Liver (tissue), 9 donors: ENCODE data around the gene LDHB. TPM values are rescaled to one million over a fixed set of nuclear protein-coding genes. Genes with fewer than 3 reads are reported as not detected.

Experiments
- DNase-seq: peaks from one replicate; pipeline ENCODE4 v3.0.0-alpha.2; 2017; ENCODE audit warnings: low spot score
- H3K27ac ChIP-seq, 2 donors: one replicate each; pipeline ENCODE4 v1.7.0; 2013; ENCODE audit warnings: inconsistent platforms in 2 of 2, low read length in 2 of 2, control low read depth in 1 of 2, low read depth in 1 of 2, mild to moderate bottlenecking in 1 of 2
- H3K27me3 ChIP-seq, 4 donors: one replicate each; pipeline versions ENCODE4 v1.6.1 to v1.7.0; 2013; ENCODE audit warnings: low read length in 3 of 4, inconsistent platforms in 1 of 4, mild to moderate bottlenecking in 1 of 4, moderate library complexity in 1 of 4; ENCODE audit not compliant: control insufficient read depth in 4 of 4, insufficient read depth in 4 of 4
- H3K36me3 ChIP-seq, 4 donors: one replicate each; pipeline versions ENCODE4 v1.6.1 to v1.7.0; 2013; ENCODE audit warnings: low read length in 3 of 4, mild to moderate bottlenecking in 3 of 4, low read depth in 1 of 4, moderate library complexity in 1 of 4; ENCODE audit not compliant: control insufficient read depth in 4 of 4, insufficient read depth in 3 of 4
- H3K4me1 ChIP-seq, 4 donors: one replicate each; pipeline versions ENCODE4 v1.6.1 to v1.7.0; 2013; ENCODE audit warnings: low read length in 3 of 4, mild to moderate bottlenecking in 3 of 4, moderate library complexity in 1 of 4; ENCODE audit not compliant: control insufficient read depth in 4 of 4, insufficient read depth in 4 of 4
- H3K4me3 ChIP-seq, 3 donors: one replicate each; pipeline versions ENCODE4 v1.6.1 to v1.7.0; 2013; ENCODE audit warnings: low read length in 3 of 3, control low read depth in 1 of 3, low read depth in 1 of 3, mild to moderate bottlenecking in 1 of 3
- H3K9ac ChIP-seq, 2 donors: one replicate each; pipeline ENCODE4 v1.7.0; 2013; ENCODE audit warnings: low read length in 2 of 2, mild to moderate bottlenecking in 2 of 2, moderate library complexity in 2 of 2, control low read depth in 1 of 2, low read depth in 1 of 2
- H3K9me3 ChIP-seq, 4 donors: one replicate each; pipeline versions ENCODE4 v1.6.1 to v1.7.0; 2013; ENCODE audit warnings: low read length in 3 of 4; ENCODE audit not compliant: control insufficient read depth in 4 of 4
- EGR1 ChIP-seq, 2 donors: IDR thresholded peaks; 2 replicates each; pipeline ENCODE4 v1.6.1; 2016 to 2018; ENCODE audit warnings: antibody characterized with exemption in 2 of 2, low read depth in 2 of 2
- FOXA1 ChIP-seq: IDR thresholded peaks from 2 replicates; pipeline ENCODE4 v1.6.1; 2016; ENCODE audit warnings: antibody characterized with exemption
- GABPA ChIP-seq, 2 donors: IDR thresholded peaks in 1 of 2; conservative IDR thresholded peaks in 1 of 2; 2 replicates each; pipeline ENCODE4 v1.6.1; 2016; ENCODE audit warnings: antibody characterized with exemption in 2 of 2, mild to moderate bottlenecking in 1 of 2, moderate library complexity in 1 of 2
- HNF4A ChIP-seq, 2 donors: conservative IDR thresholded peaks; 2 replicates each; pipeline ENCODE4 v1.6.1; 2016; ENCODE audit warnings: antibody characterized with exemption in 2 of 2, mild to moderate bottlenecking in 2 of 2
- HNF4G ChIP-seq: IDR thresholded peaks from 2 replicates; pipeline ENCODE4 v1.6.1; 2016; ENCODE audit warnings: antibody characterized with exemption
- JUND ChIP-seq, 2 donors: IDR thresholded peaks; 2 replicates each; pipeline ENCODE4 v1.6.1; 2016; ENCODE audit warnings: antibody characterized with exemption in 2 of 2
- NR2F2 ChIP-seq: IDR thresholded peaks from 2 replicates; pipeline ENCODE4 v1.6.1; 2016; ENCODE audit warnings: antibody characterized with exemption
- RAD21 ChIP-seq, 2 donors: IDR thresholded peaks; 2 replicates each; pipeline ENCODE4 v1.6.1; 2016; ENCODE audit warnings: antibody characterized with exemption in 2 of 2, mild to moderate bottlenecking in 2 of 2
- RXRA ChIP-seq, 2 donors: IDR thresholded peaks; 2 replicates each; pipeline ENCODE4 v1.6.1; 2017 to 2018; ENCODE audit warnings: antibody characterized with exemption in 2 of 2, mild to moderate bottlenecking in 1 of 2
- SP1 ChIP-seq: IDR thresholded peaks from 2 replicates; pipeline ENCODE4 v1.6.1; 2018; ENCODE audit warnings: antibody characterized with exemption, mild to moderate bottlenecking
- TAF1 ChIP-seq: conservative IDR thresholded peaks from 2 replicates; pipeline ENCODE4 v1.6.1; 2016; ENCODE audit warnings: antibody characterized with exemption, mild to moderate bottlenecking
- YY1 ChIP-seq: IDR thresholded peaks from 2 replicates; pipeline ENCODE4 v1.6.1; 2016; ENCODE audit warnings: antibody characterized with exemption, mild to moderate bottlenecking
- WGBS: extraction: QIAGEN DNeasy Blood & Tissue Kit; methylation state at CpG from one replicate; pipeline ENCODE4 v1.1.7; 2013; 5-methylcytosine and 5-hydroxymethylcytosine counted together
- polyA plus RNA-seq, 2 donors: library from polyadenylated mRNA; stranded (reverse) in 1 of 2; unstranded in 1 of 2; fragments of 200-250 nt in 1 of 2; fragments of >200 nt in 1 of 2; fragmentation: Nextera tagmentation in 1 of 2; extraction: Ambion mirVana in 1 of 2; gene quantifications; one replicate each; pipeline versions ENCODE4 v1.2.1 to v1.2.3, GENCODE V29; 2013 to 2015
- total RNA-seq, 2 donors: library from RNA; depleted of rRNA; stranded (reverse); fragments of >200 nt; gene quantifications; one replicate each; pipeline ENCODE4 v1.2.3, GENCODE V29; 2014
- TF ChIP-seq, protein P1 (sequence below): IDR thresholded peaks from 2 replicates; pipeline ENCODE4 v1.6.1; 2016; ENCODE audit warnings: antibody characterized with exemption
- TF ChIP-seq, protein P2 (sequence below): IDR thresholded peaks from 2 replicates; pipeline ENCODE4 v1.6.1; 2016; ENCODE audit warnings: antibody characterized with exemption, mild to moderate bottlenecking
- TF ChIP-seq, protein P3 (sequence below): IDR thresholded peaks from 2 replicates; pipeline ENCODE4 v1.6.1; 2016; ENCODE audit warnings: antibody characterized with exemption
- TF ChIP-seq, protein P4 (sequence below): IDR thresholded peaks from 2 replicates; pipeline ENCODE4 v1.6.1; 2016; ENCODE audit warnings: antibody characterized with exemption
- donor health status: healthy.
- donor health status: healthy.
- donor health status: healthy.
- donor health status: healthy.
- donor health status: healthy.

Gene LDHB
- total and polyA plus RNA-seq, 4 donors: 20.9 to 99.7 (median 42.3) TPM

- TF ChIP-seq, protein P1, sequence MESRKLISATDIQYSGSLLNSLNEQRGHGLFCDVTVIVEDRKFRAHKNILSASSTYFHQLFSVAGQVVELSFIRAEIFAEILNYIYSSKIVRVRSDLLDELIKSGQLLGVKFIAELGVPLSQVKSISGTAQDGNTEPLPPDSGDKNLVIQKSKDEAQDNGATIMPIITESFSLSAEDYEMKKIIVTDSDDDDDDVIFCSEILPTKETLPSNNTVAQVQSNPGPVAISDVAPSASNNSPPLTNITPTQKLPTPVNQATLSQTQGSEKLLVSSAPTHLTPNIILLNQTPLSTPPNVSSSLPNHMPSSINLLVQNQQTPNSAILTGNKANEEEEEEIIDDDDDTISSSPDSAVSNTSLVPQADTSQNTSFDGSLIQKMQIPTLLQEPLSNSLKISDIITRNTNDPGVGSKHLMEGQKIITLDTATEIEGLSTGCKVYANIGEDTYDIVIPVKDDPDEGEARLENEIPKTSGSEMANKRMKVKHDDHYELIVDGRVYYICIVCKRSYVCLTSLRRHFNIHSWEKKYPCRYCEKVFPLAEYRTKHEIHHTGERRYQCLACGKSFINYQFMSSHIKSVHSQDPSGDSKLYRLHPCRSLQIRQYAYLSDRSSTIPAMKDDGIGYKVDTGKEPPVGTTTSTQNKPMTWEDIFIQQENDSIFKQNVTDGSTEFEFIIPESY: no peak
Measured at GRCh38 chr12:21618566-21618965, 39.1 kb downstream of the LDHB start (continued).

GRCh38 chr12:21617030-21617429, 40.6 kb downstream of the LDHB start:
- no peaks in the 10 kb centered on the region for H3K36me3 ChIP-seq
- TF ChIP-seq EGR1 (IDR thresholded peaks at IDR 0.05; ENCODE audit: low read depth in 2 of 2): no peak
- TF ChIP-seq, protein P2, sequence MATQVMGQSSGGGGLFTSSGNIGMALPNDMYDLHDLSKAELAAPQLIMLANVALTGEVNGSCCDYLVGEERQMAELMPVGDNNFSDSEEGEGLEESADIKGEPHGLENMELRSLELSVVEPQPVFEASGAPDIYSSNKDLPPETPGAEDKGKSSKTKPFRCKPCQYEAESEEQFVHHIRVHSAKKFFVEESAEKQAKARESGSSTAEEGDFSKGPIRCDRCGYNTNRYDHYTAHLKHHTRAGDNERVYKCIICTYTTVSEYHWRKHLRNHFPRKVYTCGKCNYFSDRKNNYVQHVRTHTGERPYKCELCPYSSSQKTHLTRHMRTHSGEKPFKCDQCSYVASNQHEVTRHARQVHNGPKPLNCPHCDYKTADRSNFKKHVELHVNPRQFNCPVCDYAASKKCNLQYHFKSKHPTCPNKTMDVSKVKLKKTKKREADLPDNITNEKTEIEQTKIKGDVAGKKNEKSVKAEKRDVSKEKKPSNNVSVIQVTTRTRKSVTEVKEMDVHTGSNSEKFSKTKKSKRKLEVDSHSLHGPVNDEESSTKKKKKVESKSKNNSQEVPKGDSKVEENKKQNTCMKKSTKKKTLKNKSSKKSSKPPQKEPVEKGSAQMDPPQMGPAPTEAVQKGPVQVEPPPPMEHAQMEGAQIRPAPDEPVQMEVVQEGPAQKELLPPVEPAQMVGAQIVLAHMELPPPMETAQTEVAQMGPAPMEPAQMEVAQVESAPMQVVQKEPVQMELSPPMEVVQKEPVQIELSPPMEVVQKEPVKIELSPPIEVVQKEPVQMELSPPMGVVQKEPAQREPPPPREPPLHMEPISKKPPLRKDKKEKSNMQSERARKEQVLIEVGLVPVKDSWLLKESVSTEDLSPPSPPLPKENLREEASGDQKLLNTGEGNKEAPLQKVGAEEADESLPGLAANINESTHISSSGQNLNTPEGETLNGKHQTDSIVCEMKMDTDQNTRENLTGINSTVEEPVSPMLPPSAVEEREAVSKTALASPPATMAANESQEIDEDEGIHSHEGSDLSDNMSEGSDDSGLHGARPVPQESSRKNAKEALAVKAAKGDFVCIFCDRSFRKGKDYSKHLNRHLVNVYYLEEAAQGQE: no peak
- TF ChIP-seq FOXA1: no peak
- TF ChIP-seq TAF1: no peak
- no peak for TF ChIP-seq HNF4G
- TF ChIP-seq NR2F2: no peak
- no peak for TF ChIP-seq JUND (IDR thresholded peaks at IDR 0.05)
- no peak for TF ChIP-seq HNF4A (conservative IDR thresholded peaks at IDR 0.05)
- no peak for TF ChIP-seq RAD21 (IDR thresholded peaks at IDR 0.05)
- no peaks in the 10 kb centered on the region for H3K27me3 ChIP-seq
- no peak overlapping the region for H3K27ac ChIP-seq
- DNase-seq: no peak
- no peak overlapping the region for H3K4me3 ChIP-seq
- H3K4me1 ChIP-seq: peaks cover 3 to 11% (median 9%) of the 10 kb centered on the region in 4 donors
- WGBS: 92% methylated on average over 3 of the region's 3 CpGs
- H3K9me3 ChIP-seq: no peaks in the 10 kb centered on the region
- no peak overlapping the region for H3K9ac ChIP-seq

GRCh38 chr12:21615431-21615830, 42.2 kb downstream of the LDHB start:
- H3K27ac ChIP-seq: no peak overlapping the region
- no peaks in the 10 kb centered on the region for H3K36me3 ChIP-seq
- H3K4me3 ChIP-seq: no peak overlapping the region
- no peaks in the 10 kb centered on the region for H3K27me3 ChIP-seq
- H3K4me1 ChIP-seq: peaks cover 3 to 11% (median 9%) of the 10 kb centered on the region in 4 donors
- H3K9me3 ChIP-seq: no peaks in the 10 kb centered on the region
- 81% methylated on average over 1 of the region's 1 CpG for WGBS
- H3K9ac ChIP-seq: no peak overlapping the region
- no peak for DNase-seq
- TF ChIP-seq GABPA (IDR thresholded peaks at IDR 0.05 in 1 of 2, conservative IDR thresholded peaks at IDR 0.05 in 1 of 2): no peak
- no peak for TF ChIP-seq SP1
- TF ChIP-seq, protein P1: no peak
- no peak for TF ChIP-seq FOXA1
- no peak for TF ChIP-seq RAD21 (IDR thresholded peaks at IDR 0.05)
- TF ChIP-seq YY1: no peak
- no peak for TF ChIP-seq EGR1 (IDR thresholded peaks at IDR 0.05; ENCODE audit: low read depth in 2 of 2)
- TF ChIP-seq TAF1: no peak
- no peak for TF ChIP-seq NR2F2
- TF ChIP-seq, protein P2: no peak
- TF ChIP-seq, protein P3, sequence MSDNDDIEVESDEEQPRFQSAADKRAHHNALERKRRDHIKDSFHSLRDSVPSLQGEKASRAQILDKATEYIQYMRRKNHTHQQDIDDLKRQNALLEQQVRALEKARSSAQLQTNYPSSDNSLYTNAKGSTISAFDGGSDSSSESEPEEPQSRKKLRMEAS: no peak
- TF ChIP-seq JUND (IDR thresholded peaks at IDR 0.05): no peak
- no peak for TF ChIP-seq RXRA (IDR thresholded peaks at IDR 0.05)
- TF ChIP-seq, protein P4, sequence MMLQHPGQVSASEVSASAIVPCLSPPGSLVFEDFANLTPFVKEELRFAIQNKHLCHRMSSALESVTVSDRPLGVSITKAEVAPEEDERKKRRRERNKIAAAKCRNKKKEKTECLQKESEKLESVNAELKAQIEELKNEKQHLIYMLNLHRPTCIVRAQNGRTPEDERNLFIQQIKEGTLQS: no peak
